ENCODE data around the gene ASIC1.
"Not testable (repeated sequence)": the region's sequence is repeated elsewhere in the genome, so short reads cannot be mapped to it uniquely, and the experiment has no call there.

ASIC1 gene

GRCh38 chr12:50057000-50057841 lies at the start of gene ASIC1:
Gene ASIC1 (plus strand): TSS chr12:50057596. CDS start chr12:50058767, 1,171 bp downstream.
- DNase-seq: peak; percentile 32

GRCh38 chr12:50013361-50014147 lies 43.8 kb upstream of the ASIC1 start:
- no peak for DNase-seq

GRCh38 chr12:50014342-50014741 lies 43.1 kb upstream of the ASIC1 start:
- DNase-seq: no peak

- peak; percentile 57 for DNase-seq
These were observed 40.6 kb upstream of the ASIC1 start for GRCh38 chr12:50016501-50017475.

GRCh38 chr12:50017641-50018040 lies 39.8 kb upstream of the ASIC1 start:
- no peak for DNase-seq

- DNase-seq: no peak
These were observed 39.2 kb upstream of the ASIC1 start for GRCh38 chr12:50018154-50018553.

GRCh38 chr12:50018968-50019367 lies 38.4 kb upstream of the ASIC1 start:
- DNase-seq: no peak

GRCh38 chr12:50019524-50019923 lies 37.9 kb upstream of the ASIC1 start:
- DNase-seq: no peak

GRCh38 chr12:50021031-50021430 lies 36.4 kb upstream of the ASIC1 start:
- DNase-seq: no peak

GRCh38 chr12:50022903-50023302 lies 34.5 kb upstream of the ASIC1 start:
- no peak for DNase-seq

GRCh38 chr12:50024227-50024626 lies 33.2 kb upstream of the ASIC1 start:
- no peak for DNase-seq

GRCh38 chr12:50024805-50025186 lies 32.6 kb upstream of the ASIC1 start:
- no peak for DNase-seq

GRCh38 chr12:50025187-50026059 lies 32.0 kb upstream of the ASIC1 start, which contains the start of gene RACGAP1:
Gene RACGAP1 (minus strand): TSS chr12:50025494. CDS start chr12:50016715, 8,779 bp downstream.
- DNase-seq: peak; percentile 97

GRCh38 chr12:50026691-50027090 lies 30.7 kb upstream of the ASIC1 start:
- no peak for DNase-seq

- DNase-seq: not testable (repeated sequence)
These were observed 26.9 kb upstream of the ASIC1 start for GRCh38 chr12:50030449-50030848.

GRCh38 chr12:50032515-50032853 lies 24.9 kb upstream of the ASIC1 start:
- no peak for DNase-seq

- no peak for DNase-seq
These were observed 24.4 kb upstream of the ASIC1 start for GRCh38 chr12:50032854-50033581.

- no peak for DNase-seq
These were observed 19.1 kb upstream of the ASIC1 start for GRCh38 chr12:50038336-50038735.

- DNase-seq: peak; percentile 82
These were observed 18.1 kb upstream of the ASIC1 start for GRCh38 chr12:50039151-50039835.

GRCh38 chr12:50040657-50041056 lies 16.7 kb upstream of the ASIC1 start:
- DNase-seq: no peak

Measured in NCI-H226 (cell line).